A549 (cell line): ENCODE measurements around the gene SH3PXD2A. TPM values are rescaled to one million over a fixed set of nuclear protein-coding genes. Genes with fewer than 3 reads are reported as not detected.

ENCODE experiments used
- ATAC-seq, 2 experiments: fragments of 200-7000 bp in 1 of 2; fragments of >200 bp in 1 of 2; cut with Nextera tagmentation in 1 of 2; cut with Tn5 transposase in 1 of 2; 3 replicates each; pipeline versions ENCODE4 v1.8.0 to v1.9.1; 2018 to 2020; ENCODE audit warnings: mild to moderate bottlenecking in 1 of 2, moderate library complexity in 1 of 2
- CTCF ChIA-PET: fragments of 300-600 bp; sonication (Branson Sonifier 250); formaldehyde crosslinking; extraction: SDS; loops from one replicate; lab custom pipeline; 2021; ENCODE audit warnings: antibody characterized with exemption, inconsistent platforms; lab: Yijun Ruan, JAX
- POLR2A ChIA-PET: fragments of 350-600 bp; formaldehyde crosslinking; extraction: SDS; loops from one replicate; lab custom pipeline; 2021; ENCODE audit warnings: antibody characterized with exemption, inconsistent platforms; lab: Yijun Ruan, JAX
- DNase-seq, 2 experiments: peaks; one replicate each; pipeline versions ENCODE4 v3.0.0 to v3.0.0-alpha.2; 2011 to 2016; ENCODE audit warnings: low read depth in 1 of 2, low spot score in 1 of 2
- FAIRE-seq: peaks from 2 replicates; lab custom pipeline; 2011; peaks lifted over from hg19 to GRCh38; lab: Jason Lieb, UNC
- H3K27ac ChIP-seq, 2 experiments: fragments of >200 bp; sonication (Bioruptor Twin); formaldehyde crosslinking; 3 replicates each; pipeline ENCODE4 v1.5.1; 2016 to 2017
- H3K4me1 ChIP-seq: fragments of >200 bp; sonication (Bioruptor Twin); formaldehyde crosslinking; 3 replicates; pipeline ENCODE4 v1.6.1; 2016
- H3K4me2 ChIP-seq: fragments of >200 bp; sonication (Bioruptor Twin); formaldehyde crosslinking; 3 replicates; pipeline ENCODE4 v1.6.1; 2016
- H3K4me3 ChIP-seq: fragments of >200 bp; sonication (Bioruptor Twin); formaldehyde crosslinking; 3 replicates; pipeline ENCODE4 v1.5.1; 2016
- H3K9me3 ChIP-seq: fragments of >200 bp; sonication (Bioruptor Twin); formaldehyde crosslinking; 3 replicates; pipeline ENCODE4 v1.6.1; 2016
- CBX2 ChIP-seq: fragments of 200-600 bp; sonication (generic); IDR thresholded peaks from 2 replicates; pipeline ENCODE4 v1.6.1; 2016; ENCODE audit warnings: low read depth, mild to moderate bottlenecking, borderline replicate concordance
- FOSL2 ChIP-seq, 2 experiments: fragments of 450-650 bp in 1 of 2; fragments of >200 bp in 1 of 2; sonication (Bioruptor Twin) in 1 of 2; formaldehyde crosslinking; IDR thresholded peaks; 2 replicates each; pipeline versions ENCODE4 v1.5.0 to v1.6.1; 2016 to 2020; ENCODE audit warnings: mild to moderate bottlenecking in 1 of 2, moderate library complexity in 1 of 2
- RAD21 ChIP-seq, 2 experiments: fragments of >200 bp in 1 of 2; sonication (Bioruptor Twin) in 1 of 2; formaldehyde crosslinking in 1 of 2; IDR thresholded peaks in 1 of 2; conservative IDR thresholded peaks in 1 of 2; 2 replicates in 1 of 2; 3 replicates in 1 of 2; pipeline ENCODE4 v1.6.1; 2012 to 2018; ENCODE audit warnings: inconsistent platforms in 1 of 2
- RARB ChIP-seq: fragments of 250-450 bp; sonication (Bioruptor Pico); IDR thresholded peaks from 2 replicates; pipeline ENCODE4 v1.8.0; 2021; ENCODE audit warnings: mild to moderate bottlenecking, moderate library complexity
- REST ChIP-seq: fragments of 200-600 bp; sonication (generic); IDR thresholded peaks from 2 replicates; pipeline ENCODE4 v1.6.1; 2016; ENCODE audit warnings: antibody characterized with exemption, mild to moderate bottlenecking, moderate library complexity
- RFX5 ChIP-seq: fragments of 450-650 bp; IDR thresholded peaks from 2 replicates; pipeline ENCODE4 v1.7.1; 2014; ENCODE audit warnings: antibody characterized with exemption, mild to moderate bottlenecking, moderate library complexity
- SMC3 ChIP-seq: fragments of >200 bp; sonication (Bioruptor Twin); formaldehyde crosslinking; IDR thresholded peaks from 3 replicates; pipeline ENCODE4 v1.6.1; 2018; ENCODE audit warnings: inconsistent platforms
- USF2 ChIP-seq: fragments of 450-650 bp; IDR thresholded peaks from 2 replicates; pipeline ENCODE4 v1.6.1; 2014; ENCODE audit warnings: antibody characterized with exemption
- WGBS: methylation state at CpG from one replicate; pipeline ENCODE4 v1.1.6; 2017; ENCODE audit errors: missing lambda C conversion rate; 5-methylcytosine and 5-hydroxymethylcytosine counted together
- polyA minus RNA-seq: library from RNA; depleted of rRNA, polyadenylated mRNA; stranded (reverse); fragments of >200 nt; gene quantifications from 2 replicates; pipeline ENCODE4 v1.2.3, GENCODE V29; 2011; rRNA and poly(A)+ RNA removed
- polyA plus RNA-seq, 4 experiments: library from polyadenylated mRNA; depleted of rRNA in 3 of 4; stranded (reverse); fragments of >200 nt; fragmentation: RNase III in 1 of 4; extraction: RNeasy Plus Mini Kit Qiagen cat#74134 plus additional on column Dnase treatment in 1 of 4; gene quantifications; 2 replicates in 3 of 4; 3 replicates in 1 of 4; pipeline ENCODE4 v1.2.3, GENCODE V29; 2011 to 2017

SH3PXD2A gene, protein sequence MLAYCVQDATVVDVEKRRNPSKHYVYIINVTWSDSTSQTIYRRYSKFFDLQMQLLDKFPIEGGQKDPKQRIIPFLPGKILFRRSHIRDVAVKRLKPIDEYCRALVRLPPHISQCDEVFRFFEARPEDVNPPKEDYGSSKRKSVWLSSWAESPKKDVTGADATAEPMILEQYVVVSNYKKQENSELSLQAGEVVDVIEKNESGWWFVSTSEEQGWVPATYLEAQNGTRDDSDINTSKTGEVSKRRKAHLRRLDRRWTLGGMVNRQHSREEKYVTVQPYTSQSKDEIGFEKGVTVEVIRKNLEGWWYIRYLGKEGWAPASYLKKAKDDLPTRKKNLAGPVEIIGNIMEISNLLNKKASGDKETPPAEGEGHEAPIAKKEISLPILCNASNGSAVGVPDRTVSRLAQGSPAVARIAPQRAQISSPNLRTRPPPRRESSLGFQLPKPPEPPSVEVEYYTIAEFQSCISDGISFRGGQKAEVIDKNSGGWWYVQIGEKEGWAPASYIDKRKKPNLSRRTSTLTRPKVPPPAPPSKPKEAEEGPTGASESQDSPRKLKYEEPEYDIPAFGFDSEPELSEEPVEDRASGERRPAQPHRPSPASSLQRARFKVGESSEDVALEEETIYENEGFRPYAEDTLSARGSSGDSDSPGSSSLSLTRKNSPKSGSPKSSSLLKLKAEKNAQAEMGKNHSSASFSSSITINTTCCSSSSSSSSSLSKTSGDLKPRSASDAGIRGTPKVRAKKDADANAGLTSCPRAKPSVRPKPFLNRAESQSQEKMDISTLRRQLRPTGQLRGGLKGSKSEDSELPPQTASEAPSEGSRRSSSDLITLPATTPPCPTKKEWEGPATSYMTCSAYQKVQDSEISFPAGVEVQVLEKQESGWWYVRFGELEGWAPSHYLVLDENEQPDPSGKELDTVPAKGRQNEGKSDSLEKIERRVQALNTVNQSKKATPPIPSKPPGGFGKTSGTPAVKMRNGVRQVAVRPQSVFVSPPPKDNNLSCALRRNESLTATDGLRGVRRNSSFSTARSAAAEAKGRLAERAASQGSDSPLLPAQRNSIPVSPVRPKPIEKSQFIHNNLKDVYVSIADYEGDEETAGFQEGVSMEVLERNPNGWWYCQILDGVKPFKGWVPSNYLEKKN
- polyA plus RNA-seq (2011; rRNA removed), result 3.9 and 6.2 TPM in 2 replicates
- 0.82 and 1.1 TPM in 2 replicates for polyA plus RNA-seq (2012; cell fraction: cytosol; rRNA removed)
- 2.2 and 2.7 TPM in 2 replicates for polyA plus RNA-seq (2012; cell fraction: nucleus; rRNA removed)
- 1.4 to 2.4 TPM (median 1.7 TPM) in 3 replicates for polyA plus RNA-seq (2017; fragmentation: RNase III; extraction: RNeasy Plus Mini Kit Qiagen cat#74134 plus additional on column Dnase treatment)
- 7.4 and 7.6 TPM in 2 replicates for polyA minus RNA-seq

- WGBS, result no CpG with 5 or more reads among the region's 54 CpGs
- ATAC-seq, result peak; percentile 63 to 77
- POLR2A ChIA-PET, result interaction anchor here (1.1 kb wide), 1 partner anchor 97 kb away, joined by 4 read pairs; no protein-coding TSS in a partner anchor
- H3K27ac ChIP-seq, result peak within 1 kb of the TSS; percentile 86 to 91
- CTCF ChIA-PET, result interaction anchor here (0.8 to 10.5 kb wide), 27 partner anchors 13 to 249 kb away, joined by 3 to 184 read pairs (median 3); no protein-coding TSS in a partner anchor
- H3K4me2 ChIP-seq, result peak within 1 kb of the TSS; percentile 97
- no peak for TF ChIP-seq FOSL2 (IDR thresholded peaks at IDR 0.05)
- TF ChIP-seq FOSL2 (CRISPR knock-in tag; IDR thresholded peaks at IDR 0.05), result no peak
- no peak for TF ChIP-seq RFX5
- no peak for TF ChIP-seq USF2
- TF ChIP-seq SMC3, result peak; percentile 44; the same call in 2 of the 3 replicates
- H3K4me3 ChIP-seq, result peak within 1 kb of the TSS; percentile 79
- DNase-seq, result peak in 1 of 2 experiments; percentile 62
- H3K9me3 ChIP-seq, result no peaks in the 10 kb centered on the region
- H3K4me1 ChIP-seq, result peaks cover 23% of the 10 kb centered on the region
- no peak for FAIRE-seq
Observed at GRCh38 chr10:103855424-103855823, at the start of gene SH3PXD2A. SH3PXD2A (minus strand) TSS chr10:103855576; CDS start chr10:103855266, 310 bp downstream.

GRCh38 chr10:103901299-103901698 lies 45.9 kb upstream of the SH3PXD2A start:
- H3K4me1 ChIP-seq, result peaks cover 13% of the 10 kb centered on the region
- TF ChIP-seq REST, result no peak
- TF ChIP-seq RAD21 (conservative IDR thresholded peaks at IDR 0.05 in 1 of 2, IDR thresholded peaks at IDR 0.05 in 1 of 2), result 0 out of 5 replicates have a peak, but pooled peaks of 1 of the 2 experiments have one; percentile 3
- ChIA-PET POLR2A (no interaction called here), CTCF (interaction anchor here (1.1 to 2.3 kb wide), 5 partner anchors 12 to 404 kb away, joined by 3 to 19 read pairs (median 6); no protein-coding TSS in a partner anchor)
- no peak overlapping the region for H3K4me3 ChIP-seq
- H3K9me3 ChIP-seq, result no peaks in the 10 kb centered on the region
- H3K27ac ChIP-seq, result no peak overlapping the region; a peak in 1 of 6 replicates
- H3K4me2 ChIP-seq, result no peak overlapping the region; the same call in 2 of the 3 replicates
- no peak for DNase-seq
- no peak for ATAC-seq
- WGBS, result 80% methylated on average over 5 of the region's 5 CpGs
- no peak for FAIRE-seq

DNA sequence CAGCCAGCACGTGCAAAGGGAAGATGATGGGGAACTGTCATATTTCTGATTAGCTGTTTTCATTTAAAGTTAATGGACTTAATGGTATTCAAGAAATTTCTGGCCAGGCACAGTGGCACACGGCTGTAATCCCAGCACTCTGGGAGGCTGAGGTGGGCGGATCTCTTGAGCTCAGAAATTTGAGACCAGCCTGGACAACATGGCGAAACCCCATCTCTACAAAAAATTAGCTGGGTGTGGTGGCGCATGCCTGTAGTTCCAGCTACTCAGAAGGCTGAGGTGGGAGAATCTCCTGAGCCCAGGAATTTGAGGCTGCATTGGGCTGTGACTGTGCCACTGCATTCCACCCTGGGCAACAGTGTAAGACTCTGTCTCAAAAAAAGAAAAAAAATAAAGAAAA lies 43.9 kb upstream of the SH3PXD2A start:
- ATAC-seq (no peak), DNase-seq (no peak), FAIRE-seq (no peak)
- ChIA-PET POLR2A (no interaction called here), CTCF (interaction anchor here (1.0 to 2.6 kb wide), 4 partner anchors 9 to 15 kb away, joined by 4 to 13 read pairs (median 8); no protein-coding TSS in a partner anchor)
- Histone ChIP-seq H3K9me3 (no peaks in the 10 kb centered on the region), H3K27ac (no peak overlapping the region), H3K4me2 (no peak overlapping the region), H3K4me1 (peaks cover 33% of the 10 kb centered on the region), H3K4me3 (no peak overlapping the region)
- TF ChIP-seq RARB (CRISPR knock-in tag) (no peak), CBX2 (no peak), REST (no peak)
- WGBS, result 96% methylated on average over 5 of the region's 5 CpGs
